Smooth muscle cell (in vitro differentiated cells): Measurements from ENCODE around the gene SLC1A2. TPM values are rescaled to one million over a fixed set of nuclear protein-coding genes. Genes with fewer than 3 reads are reported as not detected.

Source experiments
- DNase-seq: peaks from one replicate; lab custom pipeline; 2025; ENCODE audit not compliant: unreplicated experiment; lab: John Stamatoyannopoulos, UW
- H2AFZ ChIP-seq: fragments of 200-600 bp; sonication (generic); 2 replicates; pipeline ENCODE4 v1.6.0; 2016; ENCODE audit warnings: antibody characterized with exemption, low read depth, mild to moderate bottlenecking
- H3F3A ChIP-seq: fragments of 200-600 bp; sonication (generic); 2 replicates; pipeline ENCODE4 v1.6.0; 2017; ENCODE audit warnings: antibody characterized with exemption, low read depth
- H3K27ac ChIP-seq: fragments of 200-600 bp; sonication (generic); 2 replicates; pipeline ENCODE4 v1.5.1; 2016; ENCODE audit warnings: low read depth, mild to moderate bottlenecking
- H3K27me3 ChIP-seq: fragments of 200-600 bp; sonication (generic); 2 replicates; pipeline ENCODE4 v1.6.1; 2016; ENCODE audit warnings: low read depth, mild to moderate bottlenecking
- H3K36me3 ChIP-seq: fragments of 200-600 bp; sonication (generic); 2 replicates; pipeline ENCODE4 v1.5.1; 2016; ENCODE audit warnings: low read depth
- H3K4me1 ChIP-seq: fragments of 200-600 bp; sonication (generic); 2 replicates; pipeline ENCODE4 v1.5.1; 2016; ENCODE audit warnings: low read depth
- H3K4me2 ChIP-seq: fragments of 200-600 bp; sonication (generic); 2 replicates; pipeline ENCODE4 v1.6.0; 2016; ENCODE audit warnings: mild to moderate bottlenecking
- H3K4me3 ChIP-seq: fragments of 200-600 bp; sonication (generic); 2 replicates; pipeline ENCODE4 v1.5.1; 2016; ENCODE audit warnings: mild to moderate bottlenecking
- H3K79me2 ChIP-seq: fragments of 200-600 bp; sonication (generic); 2 replicates; pipeline ENCODE4 v1.6.0; 2016; ENCODE audit warnings: low read depth, mild to moderate bottlenecking
- H3K9ac ChIP-seq: fragments of 200-600 bp; sonication (generic); 2 replicates; pipeline ENCODE4 v1.6.0; 2016; ENCODE audit warnings: low read depth
- H3K9me3 ChIP-seq: fragments of 200-600 bp; sonication (generic); replicated peaks from 2 replicates; pipeline ENCODE4 v1.5.1; 2016; ENCODE audit warnings: low read depth
- H4K20me1 ChIP-seq: fragments of 200-600 bp; sonication (generic); 2 replicates; pipeline ENCODE4 v1.6.0; 2016; ENCODE audit warnings: low read depth
- CTCF ChIP-seq: fragments of 200-600 bp; sonication (generic); IDR thresholded peaks from 2 replicates; pipeline ENCODE4 v1.5.1; 2017; ENCODE audit warnings: borderline replicate concordance, mild to moderate bottlenecking, antibody characterized with exemption; ENCODE audit not compliant: insufficient read depth, poor library complexity, severe bottlenecking
- WGBS: methylation state at CpG from one replicate; pipeline ENCODE4 v1.1.7; 2016; ENCODE audit warnings: low lambda C conversion rate; 5-methylcytosine and 5-hydroxymethylcytosine counted together
- polyA plus RNA-seq: library from polyadenylated mRNA; unstranded; fragments of >200 nt; fragmentation: Nextera tagmentation; extraction: Ambion mirVana; gene quantifications from 2 replicates; pipeline ENCODE4 v1.2.1, GENCODE V29; 2016
- total RNA-seq: library from RNA; depleted of rRNA; stranded (reverse); fragments of >200 nt; gene quantifications from 2 replicates; pipeline ENCODE4 v1.2.3, GENCODE V29; 2014

Gene SLC1A2
- total and polyA plus RNA-seq, 2 experiments from 2014 or later = 3.6 TPM; not detected in 1

GRCh38 chr11:35260342-35260985 is 158.9 kb downstream of the SLC1A2 start:
- DNase-seq = no peak
- peak overlapping the region; percentile 81 for H3K9ac ChIP-seq
- H3K27ac ChIP-seq = peak overlapping the region; percentile 85
- H3K4me1 ChIP-seq = no peaks in the 10 kb centered on the region
- H4K20me1 ChIP-seq = no peaks in the 10 kb centered on the region
- 31% methylated on average over 10 of the region's 10 CpGs for WGBS
- no peaks in the 10 kb centered on the region for H3K9me3 ChIP-seq
- peak overlapping the region; percentile 60 for H3K4me2 ChIP-seq
- H3K79me2 ChIP-seq = no peaks in the 10 kb centered on the region
- H3K4me3 ChIP-seq = no peak overlapping the region
- no peak overlapping the region for H2AFZ ChIP-seq
- no peaks in the 10 kb centered on the region for H3K27me3 ChIP-seq
- no peaks in the 10 kb centered on the region for H3F3A ChIP-seq
- H3K36me3 ChIP-seq = no peaks in the 10 kb centered on the region
- no peak for TF ChIP-seq CTCF

- 53% methylated on average over 2 of the region's 2 CpGs for WGBS
- Histone ChIP-seq H3K27ac (no peak overlapping the region), H4K20me1 (no peaks in the 10 kb centered on the region), H3K4me2 (no peak overlapping the region), H3K79me2 (no peaks in the 10 kb centered on the region), H2AFZ (no peak overlapping the region), H3K27me3 (no peaks in the 10 kb centered on the region), H3K4me1 (no peaks in the 10 kb centered on the region), H3K4me3 (no peak overlapping the region), H3K36me3 (no peaks in the 10 kb centered on the region), H3F3A (no peaks in the 10 kb centered on the region), H3K9ac (no peak overlapping the region), H3K9me3 (no peaks in the 10 kb centered on the region)
- TF ChIP-seq CTCF = no peak
- no peak for DNase-seq
Measured at GRCh38 chr11:35259529-35259928, 159.8 kb downstream of the SLC1A2 start.

- no peak overlapping the region for H3K4me3 ChIP-seq
Measured at GRCh38 chr11:35257281-35257680, 162.1 kb downstream of the SLC1A2 start.

More at GRCh38 chr11:35257281-35257680, 162.1 kb downstream of the SLC1A2 start:
- DNase-seq = no peak
- no peaks in the 10 kb centered on the region for H3F3A ChIP-seq
- H3K36me3 ChIP-seq = no peaks in the 10 kb centered on the region
- TF ChIP-seq CTCF = no peak
- no peak overlapping the region for H3K27ac ChIP-seq
- no peak overlapping the region for H2AFZ ChIP-seq
- H3K4me1 ChIP-seq = no peaks in the 10 kb centered on the region
- H4K20me1 ChIP-seq = no peaks in the 10 kb centered on the region
- H3K9ac ChIP-seq = no peak overlapping the region
- no peaks in the 10 kb centered on the region for H3K9me3 ChIP-seq
- 57% methylated on average over 2 of the region's 2 CpGs for WGBS
- H3K27me3 ChIP-seq = no peaks in the 10 kb centered on the region
- no peak overlapping the region for H3K4me2 ChIP-seq
- no peaks in the 10 kb centered on the region for H3K79me2 ChIP-seq
